Stimulated activated CD8-positive, alpha-beta memory T cell treated with anti-CD3 and anti-CD28 coated beads, Interleukin-7, amount 100 ng/mL, for 4 hours (primary cell): ENCODE data around the gene SLC38A1.
A peak's percentile ranks its signal among the peaks of the same experiment; 100 is the strongest.
"Not testable (repeated sequence)": the region's sequence is repeated elsewhere in the genome, so short reads cannot be mapped to it uniquely, and the experiment has no call there.

Experiments
- DNase-seq, 2 donors: peaks; one replicate each; pipeline ENCODE4 v3.0.0-alpha.2; 2020; ENCODE audit warnings: low read depth in 2 of 2

Gene SLC38A1

DNA sequence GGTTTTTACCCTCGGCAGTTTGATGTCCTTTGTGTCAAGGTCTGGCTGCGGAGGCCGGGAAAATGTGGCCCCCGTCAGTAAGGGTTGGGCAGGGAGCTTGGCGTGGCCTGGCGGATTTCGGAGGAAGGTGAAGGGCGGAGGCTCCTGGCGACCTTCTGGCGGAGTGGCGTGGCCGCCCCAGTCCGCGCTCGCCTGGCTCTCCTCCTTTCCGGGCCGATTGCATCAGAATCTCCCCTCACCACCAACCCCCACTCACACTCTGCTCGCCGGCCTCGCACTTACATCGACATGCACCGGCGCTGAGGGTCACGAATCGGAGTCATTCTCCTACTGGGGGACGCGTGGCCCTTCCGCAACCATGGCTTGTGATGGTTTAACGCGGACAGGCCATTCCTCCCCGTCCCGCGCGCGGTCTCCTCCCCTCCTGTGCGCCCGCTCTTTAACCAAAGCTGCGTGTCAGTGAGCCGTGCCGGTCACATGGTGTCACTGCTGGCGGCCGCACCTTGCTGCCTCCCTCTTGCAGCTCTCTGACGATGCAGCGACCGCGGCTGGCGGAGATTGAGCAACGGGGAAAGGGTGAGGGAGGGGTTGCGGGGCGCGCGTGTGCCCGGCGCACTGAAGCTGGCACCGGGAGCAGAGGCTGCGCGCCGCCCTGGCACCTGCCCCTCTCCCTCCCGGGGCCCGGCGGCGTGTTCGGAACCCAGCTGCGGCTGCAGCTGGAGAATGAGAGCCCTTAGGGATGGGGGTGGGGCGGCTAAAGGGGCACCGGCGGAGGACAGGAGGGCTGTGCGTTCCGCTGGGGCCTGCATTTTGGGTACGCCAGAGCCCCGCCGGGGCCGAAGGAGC lies at the start of gene SLC38A1:
SLC38A1 (minus strand) TSS at position 461 of the 846 bp plus-strand sequence. CDS start 29,243 bp downstream, outside the sequence.
- peak; percentile 76 to 84 for DNase-seq

DNA sequence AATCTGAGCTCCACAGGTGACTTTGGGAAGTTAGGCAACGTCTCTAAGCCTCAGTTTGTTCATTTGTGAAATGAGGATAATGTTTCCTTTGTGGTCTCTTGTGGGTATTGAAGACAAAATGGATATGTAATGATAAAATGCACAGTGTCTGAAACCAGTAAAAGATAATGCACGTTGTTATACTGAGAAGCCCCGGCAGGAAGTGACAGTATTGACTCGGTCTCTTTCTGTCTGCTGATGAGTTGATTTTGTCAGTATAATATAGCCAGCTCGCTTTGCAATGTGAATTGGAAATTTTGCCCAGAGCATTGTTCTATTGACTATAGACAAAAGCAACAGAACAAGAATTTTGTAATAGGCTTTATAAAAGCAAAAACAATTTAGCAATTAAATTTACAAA lies 49.2 kb upstream of the SLC38A1 start:
- no peak for DNase-seq

DNA sequence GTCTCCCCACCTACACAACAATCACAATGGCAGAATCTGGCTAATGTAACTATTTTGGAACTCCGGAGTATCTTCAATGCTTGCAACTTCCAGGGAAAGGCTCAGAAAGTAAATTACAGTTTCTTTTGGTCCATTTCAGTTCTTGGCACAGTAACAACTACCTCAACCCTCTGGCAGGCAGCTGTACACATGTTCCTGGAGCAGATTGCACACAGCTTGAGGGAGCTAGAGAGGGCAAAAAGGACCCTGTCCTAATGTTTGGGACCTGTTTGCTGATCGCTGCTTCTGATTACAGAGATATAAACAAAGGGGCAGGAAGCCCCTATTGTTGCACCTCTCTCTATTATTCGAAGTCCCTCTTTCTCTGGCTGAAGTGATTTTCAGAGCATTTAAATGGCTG lies 35.2 kb upstream of the SLC38A1 start:
- no peak for DNase-seq

DNA sequence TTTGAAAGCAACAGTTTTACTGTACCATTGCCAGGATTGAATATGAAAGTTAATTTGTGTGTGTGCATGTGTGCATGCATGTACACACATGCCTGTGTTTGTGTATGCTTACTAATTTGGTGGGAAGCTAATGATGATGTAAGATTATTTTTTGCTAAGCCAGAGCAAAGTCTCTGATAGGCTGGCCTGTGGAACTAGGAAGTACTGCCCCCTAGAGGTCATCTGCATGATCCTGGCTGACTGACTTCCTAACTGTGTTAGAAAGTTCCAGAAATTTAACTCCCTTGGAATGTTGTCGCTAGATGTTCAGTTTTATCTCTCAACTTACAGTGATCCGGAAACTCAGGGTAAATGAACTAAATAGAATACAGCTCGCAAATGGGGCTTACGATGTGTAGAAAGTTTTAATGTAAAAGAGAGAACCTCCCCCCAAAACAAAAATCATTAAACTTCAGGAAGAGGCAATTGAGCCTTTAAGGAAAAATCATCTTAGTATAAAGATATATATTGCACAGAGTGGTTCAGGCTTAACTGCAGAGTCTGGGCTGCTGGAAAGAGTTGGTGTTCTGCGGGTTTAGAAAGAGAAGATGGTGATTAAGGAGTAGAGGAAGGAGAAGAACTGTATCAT lies 34.3 kb upstream of the SLC38A1 start:
- peak; percentile 25 to 41 for DNase-seq

DNA sequence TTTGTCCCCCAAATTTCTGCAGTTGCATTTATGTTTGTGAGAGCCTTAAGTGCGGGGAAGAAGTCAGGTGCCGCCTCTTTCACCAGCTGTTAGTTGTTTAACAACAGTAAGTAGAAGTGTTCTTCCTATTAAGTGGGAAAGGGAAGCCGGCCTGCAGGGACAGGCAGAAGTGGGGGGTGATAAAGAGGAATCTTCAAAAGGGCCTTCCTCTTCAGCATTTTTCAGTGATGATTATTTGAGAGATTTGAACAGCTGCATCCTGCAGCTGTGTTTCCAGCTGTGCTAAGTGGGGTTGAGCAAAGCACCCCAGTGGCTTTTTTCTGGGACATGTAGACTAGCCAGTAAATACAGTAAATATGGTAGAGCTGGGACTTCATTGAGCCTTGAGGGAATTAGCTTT lies 32.1 kb upstream of the SLC38A1 start:
- no peak for DNase-seq

DNA sequence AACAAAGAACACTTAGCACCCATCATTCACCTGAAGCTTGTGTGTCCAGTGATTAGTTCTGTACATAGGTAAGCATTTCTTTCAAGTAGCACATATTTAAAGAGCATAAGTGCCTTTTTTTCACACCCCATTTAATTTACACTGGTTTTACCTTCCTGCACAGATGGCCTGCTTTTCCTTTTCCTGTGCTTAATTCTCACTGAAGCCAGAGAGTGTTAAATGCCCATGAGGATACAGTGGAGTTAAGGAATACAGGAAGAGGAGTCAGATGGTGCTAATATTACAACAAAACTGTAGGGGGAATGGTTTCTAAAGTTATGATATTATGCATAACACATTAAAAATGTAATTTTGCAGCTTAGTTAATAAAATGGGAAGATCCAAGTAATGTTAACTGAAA lies 31.0 kb upstream of the SLC38A1 start:
- DNase-seq, result no peak

DNA sequence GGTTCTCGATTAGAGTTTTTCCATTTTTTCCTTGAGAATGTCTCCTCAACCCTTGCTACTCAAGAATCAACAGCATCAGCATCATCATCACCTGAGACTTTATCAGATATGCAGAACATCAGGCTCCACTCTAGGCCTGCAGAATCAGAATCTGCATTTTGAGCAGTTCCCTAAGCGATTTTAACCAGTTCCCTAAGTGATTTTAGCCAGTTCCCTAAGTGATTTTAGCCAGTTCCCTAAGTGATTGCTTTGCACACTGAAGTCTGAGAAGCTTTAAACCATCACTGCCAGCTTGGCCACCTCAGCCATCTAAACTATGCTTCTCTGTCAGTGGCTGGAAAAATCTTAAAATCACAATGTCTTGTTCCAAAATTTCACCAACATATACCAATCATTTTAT lies 29.4 kb upstream of the SLC38A1 start:
- DNase-seq, result no peak

DNA sequence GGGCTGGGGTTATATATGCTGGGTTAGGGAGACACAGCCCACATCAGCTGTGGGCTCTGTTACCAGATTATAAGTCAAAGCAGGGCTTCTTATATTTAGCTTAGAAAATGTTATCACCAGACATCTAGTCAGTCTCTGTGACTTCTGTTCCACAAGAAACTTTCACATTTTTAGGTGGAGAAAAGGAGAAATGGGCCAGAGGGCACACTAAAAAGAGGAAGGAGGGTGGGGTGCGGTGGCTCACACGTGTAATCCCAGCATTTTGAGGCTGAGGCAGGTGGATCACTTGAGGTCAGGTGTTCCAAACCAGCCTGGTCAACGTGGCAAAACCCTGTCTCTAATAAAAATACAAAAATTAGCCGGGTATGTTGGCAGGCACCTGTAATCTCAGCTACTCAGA lies 28.0 kb upstream of the SLC38A1 start:
- DNase-seq, result no peak

DNA sequence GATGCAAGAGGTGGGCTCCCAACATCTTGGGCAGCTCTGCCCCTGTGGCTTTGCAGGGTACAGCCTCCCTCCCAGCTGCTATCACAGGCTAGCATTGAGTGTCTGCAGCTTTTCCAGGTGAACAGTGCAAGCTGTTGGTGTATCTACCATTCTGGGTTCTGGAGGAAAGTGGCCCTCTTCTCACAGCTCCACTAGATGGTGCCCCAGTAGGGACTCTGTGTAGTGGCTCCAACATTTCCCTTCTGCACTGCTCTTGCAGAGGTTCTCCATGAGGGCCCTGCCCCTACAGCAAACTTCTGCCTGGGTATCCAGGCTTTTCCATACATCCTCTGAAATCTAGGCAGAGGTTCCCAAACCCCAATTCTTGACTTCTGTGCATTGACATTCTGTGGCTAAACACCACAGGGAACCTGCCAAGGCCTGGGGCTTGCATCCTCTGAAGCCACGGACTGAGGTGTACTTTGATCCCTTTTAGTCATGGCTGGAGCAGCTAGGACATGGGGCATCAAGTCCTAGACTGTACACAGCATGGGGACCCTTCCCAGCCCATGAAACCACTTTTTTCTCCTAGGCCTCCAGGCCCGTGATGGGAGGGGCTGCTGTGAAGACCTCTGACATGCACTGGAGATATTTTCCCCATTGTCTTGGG lies 24.0 kb upstream of the SLC38A1 start:
- no peak for DNase-seq

DNA sequence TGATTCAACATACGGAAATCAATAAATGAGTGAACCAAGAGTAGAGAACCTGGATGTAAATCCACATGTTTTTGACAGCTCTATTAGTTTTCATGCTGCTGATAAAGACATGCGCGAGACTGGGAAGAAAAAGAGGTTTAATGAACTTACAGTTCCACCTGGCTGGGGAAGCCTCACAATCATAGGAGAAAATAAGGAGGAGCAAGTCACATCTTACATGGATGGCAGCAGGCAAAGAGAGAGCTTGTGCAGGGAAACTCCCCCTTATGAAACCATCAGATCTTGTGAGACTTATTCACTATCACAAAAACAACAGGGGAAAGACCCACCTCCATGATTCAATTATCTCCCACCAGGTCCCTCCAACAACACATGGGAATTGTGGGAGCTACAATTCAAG lies 23.1 kb upstream of the SLC38A1 start:
- not testable (repeated sequence) for DNase-seq

DNA sequence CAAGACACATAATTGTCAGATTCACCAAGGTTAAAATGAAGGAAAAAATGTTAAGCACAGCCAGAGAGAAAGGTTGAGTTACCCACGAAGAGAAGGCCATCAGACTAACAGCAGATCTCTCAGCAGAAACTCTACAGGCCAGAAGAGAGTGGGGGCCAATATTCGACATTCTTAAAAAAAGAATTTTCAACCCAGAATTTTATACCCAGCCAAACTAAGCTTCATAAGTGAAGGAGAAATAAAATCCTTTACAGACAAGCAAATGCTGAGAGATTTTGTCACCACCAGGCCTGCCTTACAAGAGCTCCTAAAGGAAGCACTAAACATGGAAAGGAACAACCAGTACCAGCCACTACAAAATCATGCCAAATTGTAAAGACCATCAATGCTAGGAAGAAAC lies 16.3 kb upstream of the SLC38A1 start:
- DNase-seq, result not testable (repeated sequence)

DNA sequence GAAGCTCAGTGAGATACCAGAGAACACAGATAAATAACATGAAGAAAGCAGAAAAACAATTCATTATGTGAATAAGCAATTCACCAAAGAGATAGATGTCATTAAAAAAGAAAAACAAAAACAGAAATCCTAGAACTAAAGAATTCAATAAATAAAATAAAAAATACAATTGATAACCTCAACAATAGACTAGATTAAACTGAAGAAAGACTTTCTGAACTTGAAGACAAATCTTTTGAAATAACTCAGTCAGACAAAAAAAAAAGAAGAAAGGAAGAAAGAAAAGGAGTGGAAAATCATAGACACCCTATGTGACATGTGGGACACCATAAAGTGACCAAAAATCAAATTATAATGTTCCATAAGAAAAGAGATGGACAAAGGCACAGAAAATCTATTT lies 14.0 kb upstream of the SLC38A1 start:
- no peak for DNase-seq

DNA sequence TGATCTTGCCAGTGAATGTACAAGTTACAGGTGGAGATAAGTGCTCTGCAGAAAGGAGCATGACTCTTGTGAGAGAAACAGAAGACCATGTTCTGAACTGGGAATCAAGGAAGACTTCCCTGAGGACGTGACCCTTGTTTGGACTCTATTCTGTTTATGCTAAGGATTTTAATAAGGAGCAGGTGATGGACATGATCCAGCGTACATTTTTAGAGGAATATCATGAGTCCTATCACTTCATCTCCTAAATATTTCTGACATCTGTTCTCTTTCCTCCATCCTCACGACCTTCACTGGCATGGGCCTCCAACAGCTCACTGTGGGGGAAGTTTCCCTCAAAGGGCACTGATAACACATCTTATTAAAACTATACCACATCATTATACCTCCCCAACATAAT lies 7.9 kb upstream of the SLC38A1 start:
- DNase-seq, result no peak

DNA sequence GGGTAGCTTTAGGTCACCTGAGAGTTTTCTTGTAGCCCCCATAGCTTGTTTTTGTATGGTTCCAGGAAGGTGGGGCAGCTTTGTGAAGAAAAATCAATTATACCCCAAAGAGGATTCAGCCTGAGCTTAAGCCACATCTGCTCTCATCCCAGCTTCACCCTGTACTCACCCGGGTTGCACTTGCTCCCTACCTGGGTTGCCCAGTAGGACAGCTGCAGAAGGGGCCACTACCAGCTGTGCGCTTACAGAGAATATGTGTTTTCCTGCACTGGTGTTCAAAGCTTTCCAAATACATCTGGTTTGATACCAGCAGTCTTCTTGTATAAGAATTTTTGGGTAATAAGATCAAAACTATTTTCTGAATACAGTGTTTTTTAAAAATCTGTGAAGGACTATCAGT lies 3.0 kb upstream of the SLC38A1 start:
- DNase-seq, result no peak

DNA sequence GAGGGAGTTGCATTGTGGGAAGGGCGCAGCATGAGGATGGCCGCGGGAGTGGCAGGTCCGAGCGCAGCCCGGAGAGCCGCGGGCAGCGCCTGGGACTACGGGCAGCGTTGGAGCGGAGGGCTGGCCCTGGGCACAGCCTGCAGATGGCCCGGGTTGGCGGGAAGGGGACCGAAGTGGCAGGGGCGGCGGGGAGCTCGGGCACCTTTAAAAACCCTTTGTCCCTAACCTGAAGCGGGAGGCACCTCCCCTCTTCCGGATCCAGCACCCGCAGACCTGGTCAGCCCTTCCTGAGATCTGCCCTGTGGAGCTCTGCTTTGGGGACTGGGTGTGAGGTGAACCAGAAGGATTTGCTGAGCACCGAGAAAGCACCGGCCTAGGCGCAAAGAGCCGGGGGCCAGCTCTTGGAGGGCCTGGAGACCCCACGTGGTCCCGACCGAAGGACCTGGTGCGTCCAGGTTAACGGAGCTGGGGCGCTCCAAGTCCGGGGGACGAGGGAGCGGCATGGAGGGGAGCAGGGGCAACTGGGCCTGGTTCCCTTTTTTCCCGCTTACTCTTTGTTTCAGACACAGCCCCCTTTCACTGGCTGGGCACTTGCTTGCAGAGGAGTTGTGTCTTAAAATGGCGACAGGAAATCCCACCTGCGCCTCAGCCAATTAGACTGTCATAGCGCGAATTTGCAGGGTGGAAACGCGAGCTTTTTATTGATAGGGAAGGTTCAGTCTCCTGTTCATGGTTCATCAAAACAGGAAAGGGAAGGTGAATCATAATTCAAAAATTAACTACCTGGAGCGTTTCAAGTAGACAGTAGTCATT lies 792 bp upstream of the SLC38A1 start:
- DNase-seq, result peak; percentile 63 to 72

DNA sequence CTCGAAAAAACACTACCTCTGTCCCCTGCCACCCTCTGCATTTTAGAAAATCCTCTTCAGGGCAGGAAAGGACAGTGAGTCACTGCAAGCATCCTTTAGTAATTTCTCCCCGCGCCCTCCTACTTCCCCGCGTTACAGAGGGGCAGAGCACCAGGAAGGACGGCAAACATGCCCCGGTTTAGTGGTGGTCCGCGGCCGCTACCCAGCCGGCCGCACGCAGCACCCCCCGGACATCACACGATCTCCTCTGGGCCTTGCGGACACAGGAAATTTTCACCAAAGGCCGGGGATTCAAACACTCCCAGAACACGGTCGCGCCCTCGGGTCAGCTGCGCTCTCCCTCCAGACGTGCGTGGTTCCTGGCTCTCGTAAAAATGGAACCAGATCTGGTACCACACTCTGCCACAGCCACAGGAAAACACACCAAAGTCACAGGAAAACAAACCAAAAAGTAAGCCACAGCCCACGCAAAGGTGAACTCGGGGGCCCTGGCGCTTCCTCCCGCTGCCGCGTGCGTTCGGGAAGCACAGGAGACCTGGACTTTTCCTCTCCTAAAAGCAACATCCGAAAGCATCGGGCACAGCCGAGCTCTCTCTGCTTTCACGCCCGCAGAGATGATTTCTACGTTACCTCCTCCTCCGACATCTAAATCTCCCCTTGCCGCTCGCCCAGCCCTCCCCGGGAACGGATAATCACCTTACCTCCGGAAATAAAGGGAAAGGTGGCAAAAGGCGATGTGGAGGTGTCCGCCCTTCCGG lies 839 bp downstream of the SLC38A1 start:
- peak in 1 of 2 donors; percentile 13 for DNase-seq

DNA sequence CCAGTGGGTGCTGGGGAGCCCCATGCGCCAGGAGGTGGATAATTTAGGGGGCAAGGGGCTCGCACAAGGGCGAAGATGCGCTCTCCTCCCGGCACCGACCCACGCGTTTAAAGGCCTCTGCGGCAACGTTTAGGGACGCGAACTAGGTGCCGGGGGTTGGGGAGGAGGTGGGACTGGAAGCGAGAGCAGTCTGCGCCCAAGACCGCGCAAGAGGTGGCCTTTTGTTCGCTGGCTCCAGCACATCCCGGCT lies 1.3 kb downstream of the SLC38A1 start:
- DNase-seq, result peak in 1 of 2 donors; percentile 20

DNA sequence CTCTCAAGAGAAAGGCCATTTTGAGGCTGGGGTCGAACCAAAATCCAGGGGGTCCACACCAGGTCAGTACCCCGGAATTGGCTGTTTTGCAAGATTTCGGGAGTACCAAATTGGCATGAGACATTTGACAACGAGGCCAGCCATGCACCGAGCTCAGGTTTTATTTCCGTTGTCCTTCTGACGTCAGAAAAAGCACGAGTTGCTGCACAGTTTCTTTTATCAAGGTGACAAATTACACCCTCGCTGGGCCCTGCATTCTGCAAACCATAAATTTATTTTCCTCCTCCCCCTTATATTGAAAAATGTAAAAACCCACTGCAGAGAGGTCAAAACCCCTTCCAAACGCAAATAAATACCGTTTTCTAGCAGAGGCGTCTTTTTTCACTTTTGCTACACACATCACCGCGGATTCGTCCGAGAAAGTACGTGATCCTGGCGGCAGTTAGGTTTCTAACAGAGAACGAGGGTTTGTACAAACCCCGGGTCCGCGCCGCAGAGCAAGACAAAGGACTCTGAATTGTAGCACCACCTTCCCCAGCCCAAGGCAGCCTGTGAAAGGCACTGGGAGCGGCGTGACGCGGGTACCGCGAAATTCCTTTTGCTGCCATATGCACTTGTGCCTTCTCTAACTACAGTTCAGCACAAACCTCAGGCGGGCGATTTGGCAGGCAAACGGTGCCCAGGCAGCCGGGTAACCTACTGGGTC lies 1.8 kb downstream of the SLC38A1 start:
- DNase-seq, result peak; percentile 55 to 61

DNA sequence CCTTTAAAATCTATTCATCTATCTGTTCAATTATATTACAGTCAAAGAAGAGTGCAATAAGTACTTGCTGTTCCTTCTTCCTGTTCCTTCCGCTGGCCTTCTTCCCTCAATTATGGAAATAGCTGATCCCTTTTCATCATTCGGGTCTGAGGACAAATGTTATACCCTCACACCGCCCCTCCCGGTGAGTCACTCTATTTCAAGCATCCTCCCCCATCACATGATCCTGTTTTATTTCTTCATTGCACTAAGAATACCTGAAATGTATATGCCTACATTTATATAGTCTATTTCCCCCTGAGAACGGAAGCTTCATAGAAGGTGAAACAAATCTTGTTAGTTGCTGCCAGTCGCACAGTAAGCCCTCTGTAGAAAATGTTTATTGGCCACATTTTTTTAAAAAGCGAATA lies 2.5 kb downstream of the SLC38A1 start:
- peak; percentile 30 to 36 for DNase-seq

DNA sequence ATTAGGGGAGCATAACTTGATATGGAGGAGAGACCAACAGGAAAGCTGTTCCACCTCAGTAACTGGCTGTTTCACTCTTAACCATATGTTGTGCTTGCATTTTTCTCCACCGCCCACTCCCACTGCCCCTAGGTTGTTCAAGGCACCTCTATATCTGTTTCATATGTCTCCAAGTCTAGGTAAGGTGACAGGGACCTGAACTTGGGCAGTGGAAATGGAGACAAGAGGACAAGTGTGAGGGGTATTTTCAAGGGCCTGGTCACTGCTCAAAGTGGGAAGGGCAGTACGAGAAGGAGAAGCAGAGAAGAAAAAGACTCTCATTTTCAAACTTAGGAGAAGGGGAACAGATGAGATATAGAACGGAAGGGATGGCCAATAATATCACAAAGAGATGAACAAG lies 3.1 kb downstream of the SLC38A1 start:
- DNase-seq, result no peak

DNA sequence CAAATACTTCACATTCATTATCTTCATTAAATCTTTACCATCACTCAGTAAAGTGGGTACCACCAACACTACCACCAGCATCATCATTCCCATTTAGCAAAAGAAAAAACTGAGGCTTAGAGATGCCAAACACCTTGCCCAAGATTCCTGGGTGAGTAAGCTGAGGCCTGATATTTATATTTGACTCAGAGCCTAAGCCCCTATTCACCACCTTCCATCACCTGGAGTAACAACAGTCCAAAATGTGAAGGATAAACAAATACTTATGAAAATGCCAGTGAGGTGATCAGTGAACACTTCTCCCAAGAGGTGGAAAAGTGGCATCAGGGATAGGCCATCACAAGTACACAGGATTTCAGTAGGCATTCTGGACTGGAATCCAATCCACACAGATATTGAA lies 3.7 kb downstream of the SLC38A1 start:
- DNase-seq, result no peak
